IMR-90 (cell line): Measurements from ENCODE around the gene SELENOM. TPM values are rescaled to one million over a fixed set of nuclear protein-coding genes. Genes with fewer than 3 reads are reported as not detected.
A peak's percentile ranks its signal among the peaks of the same experiment; 100 is the strongest.

Experiments used
- ATAC-seq: fragments of 200-7000 bp; cut with Tn5 transposase; 2 replicates; pipeline ENCODE4 v1.9.1; 2020; ENCODE audit warnings: low read depth, mild to moderate bottlenecking, moderate library complexity
- BruUV-seq: library from RNA; stranded (reverse); fragments of 400-500 nt; replicated peaks from 2 replicates; lab custom pipeline; 2021; lab: Mats Ljungman, UMichigan
- CTCF ChIA-PET: fragments of 300-600 bp; formaldehyde crosslinking; extraction: SDS; loops from one replicate; lab custom pipeline; 2021; ENCODE audit warnings: antibody characterized with exemption; lab: Yijun Ruan, JAX
- POLR2A ChIA-PET: fragments of 300-600 bp; sonication (Branson Sonifier 250); formaldehyde crosslinking; loops from one replicate; lab custom pipeline; 2022; ENCODE audit warnings: antibody characterized with exemption; ENCODE audit not compliant: unreplicated experiment; lab: Charles Lee
- DNase-seq: peaks from one replicate; pipeline ENCODE4 v3.0.0; 2013
- H2AFZ ChIP-seq: replicated peaks from 2 replicates; pipeline ENCODE3; 2013; ENCODE audit warnings: low read length, mild to moderate bottlenecking; ENCODE audit not compliant: poor library complexity
- H2AK5ac ChIP-seq: 2 replicates; pipeline ENCODE4 v1.6.1; 2013; ENCODE audit warnings: low read depth, low read length, inconsistent platforms
- H2AK9ac ChIP-seq: replicated peaks from 2 replicates; pipeline ENCODE3; 2013; ENCODE audit warnings: mild to moderate bottlenecking, low read depth, low read length, moderate library complexity; ENCODE audit not compliant: poor library complexity
- H2BK120ac ChIP-seq: 2 replicates; pipeline ENCODE4 v1.6.1; 2013; ENCODE audit warnings: low read depth, low read length, inconsistent platforms
- H2BK15ac ChIP-seq: 3 replicates; pipeline ENCODE4 v1.6.1; 2013; ENCODE audit warnings: low read depth, low read length, inconsistent platforms
- H2BK20ac ChIP-seq: 2 replicates; pipeline ENCODE4 v1.6.1; 2013; ENCODE audit warnings: low read depth, mild to moderate bottlenecking, inconsistent platforms, low read length, moderate library complexity
- H2BK5ac ChIP-seq: 2 replicates; pipeline ENCODE4 v1.6.1; 2013; ENCODE audit warnings: mild to moderate bottlenecking, low read depth, low read length, inconsistent platforms; ENCODE audit not compliant: poor library complexity, severe bottlenecking
- H3K14ac ChIP-seq: replicated peaks from 2 replicates; pipeline ENCODE4 v1.6.1; 2013; ENCODE audit warnings: low read depth, low read length, inconsistent platforms
- H3K18ac ChIP-seq: 2 replicates; pipeline ENCODE4 v1.6.1; 2013; ENCODE audit warnings: low read depth, low read length, control low read depth
- H3K23ac ChIP-seq: 2 replicates; pipeline ENCODE4 v1.6.1; 2013; ENCODE audit warnings: low read depth, low read length, inconsistent platforms
- H3K27ac ChIP-seq: 2 replicates; pipeline ENCODE4 v1.5.1; 2013; ENCODE audit warnings: mild to moderate bottlenecking, control low read depth, low read length; ENCODE audit not compliant: insufficient read depth
- H3K27me3 ChIP-seq: 2 replicates; pipeline ENCODE4 v1.6.1; 2013; ENCODE audit warnings: low read length; ENCODE audit not compliant: control insufficient read depth, insufficient read depth
- H3K36me3 ChIP-seq: 2 replicates; pipeline ENCODE4 v1.6.1; 2013; ENCODE audit warnings: low read length, mixed read lengths; ENCODE audit not compliant: control insufficient read depth, insufficient read depth
- H3K4ac ChIP-seq: 2 replicates; pipeline ENCODE4 v1.6.1; 2013; ENCODE audit warnings: low read depth, low read length, inconsistent platforms
- H3K4me1 ChIP-seq: 2 replicates; pipeline ENCODE4 v1.6.1; 2013; ENCODE audit warnings: low read length, mixed read lengths; ENCODE audit not compliant: control insufficient read depth, insufficient read depth
- H3K4me2 ChIP-seq: 2 replicates; pipeline ENCODE4 v1.6.1; 2013; ENCODE audit warnings: low read depth, mild to moderate bottlenecking, control low read depth, low read length, moderate library complexity
- H3K4me3 ChIP-seq: 2 replicates; pipeline ENCODE4 v1.5.1; 2013; ENCODE audit warnings: low read depth, mild to moderate bottlenecking, control low read depth, low read length, moderate library complexity; ENCODE audit not compliant: insufficient read depth
- H3K56ac ChIP-seq: 2 replicates; pipeline ENCODE4 v1.6.1; 2013; ENCODE audit warnings: low read length, inconsistent platforms; ENCODE audit not compliant: insufficient read depth; ENCODE audit errors: extremely low read depth
- H3K79me1 ChIP-seq, 2 experiments: 2 replicates each; pipeline ENCODE4 v1.6.1; 2013; ENCODE audit warnings: low read length in 2 of 2, inconsistent platforms in 1 of 2, low read depth in 1 of 2
- H3K9ac ChIP-seq: 2 replicates; pipeline ENCODE4 v1.6.1; 2013; ENCODE audit warnings: low read depth, low read length, control low read depth
- H3K9me1 ChIP-seq: 2 replicates; pipeline ENCODE4 v1.6.1; 2013; ENCODE audit warnings: low read length, inconsistent platforms; ENCODE audit not compliant: insufficient read depth
- H3K9me3 ChIP-seq: 2 replicates; pipeline ENCODE4 v1.6.1; 2013; ENCODE audit warnings: low read length; ENCODE audit not compliant: control insufficient read depth, insufficient read depth
- H4K20me1 ChIP-seq: 2 replicates; pipeline ENCODE4 v1.6.1; 2013; ENCODE audit warnings: low read length, inconsistent platforms; ENCODE audit not compliant: insufficient read depth
- H4K5ac ChIP-seq: 2 replicates; pipeline ENCODE4 v1.6.1; 2013; ENCODE audit warnings: mild to moderate bottlenecking, low read depth, low read length, control low read depth
- H4K8ac ChIP-seq, 2 experiments: 2 replicates each; pipeline ENCODE4 v1.6.1; 2013; ENCODE audit warnings: low read depth in 2 of 2, low read length in 2 of 2, control low read depth in 1 of 2, inconsistent platforms in 1 of 2
- H4K91ac ChIP-seq: 2 replicates; pipeline ENCODE4 v1.6.1; 2013; ENCODE audit warnings: low read depth, low read length, inconsistent platforms; ENCODE audit not compliant: insufficient read depth
- CEBPB ChIP-seq: IDR thresholded peaks from 2 replicates; pipeline ENCODE4 v1.6.1; 2012; ENCODE audit warnings: low read depth, low read length, improper control_type of control experiment
- CHD1 ChIP-seq: IDR thresholded peaks from 2 replicates; pipeline ENCODE4 v1.6.1; 2012; ENCODE audit warnings: low read depth, low read length, improper control_type of control experiment
- MAZ ChIP-seq: IDR thresholded peaks from 2 replicates; pipeline ENCODE4 v1.6.1; 2012; ENCODE audit warnings: low read depth, mild to moderate bottlenecking, low read length, improper control_type of control experiment, moderate library complexity, borderline replicate concordance
- NFE2L2 ChIP-seq: fragments of 150-350 bp; IDR thresholded peaks from 2 replicates; pipeline ENCODE4 v1.6.1; 2016; ENCODE audit warnings: low read depth, mild to moderate bottlenecking, low read length
- RAD21 ChIP-seq: IDR thresholded peaks from 2 replicates; pipeline ENCODE4 v1.6.1; 2012; ENCODE audit warnings: low read length, improper control_type of control experiment
- RFX5 ChIP-seq: IDR thresholded peaks from 2 replicates; pipeline ENCODE4 v1.8.0; 2012; ENCODE audit warnings: low read depth, mild to moderate bottlenecking, low read length, moderate library complexity
- SMC3 ChIP-seq: fragments of 150-350 bp; IDR thresholded peaks from 2 replicates; pipeline ENCODE4 v1.6.1; 2016; ENCODE audit warnings: low read depth, mild to moderate bottlenecking, antibody characterized with exemption, low read length, moderate library complexity
- WGBS, 2 experiments: methylation state at CpG; one replicate each; pipeline versions ENCODE4 v1.1.5 to v1.1.7; 2013; ENCODE audit warnings: missing lambda C conversion rate in 2 of 2; ENCODE audit not compliant: insufficient read length in 1 of 2; ENCODE audit errors: extremely low coverage in 2 of 2; 5-methylcytosine and 5-hydroxymethylcytosine counted together
- dilution Hi-C: fragments of 300-500 bp; cut with HindIII; formaldehyde crosslinking; loops from one replicate; pipeline ENCODE4 v1.14.3; 2018; ENCODE audit warnings: low sequenced_read_pairs; ENCODE audit not compliant: unreplicated experiment
- in situ Hi-C: fragments of 300-500 bp; cut with MboI; formaldehyde crosslinking; loops from 3 replicates; pipeline ENCODE4 v1.14.3; 2019; ENCODE audit warnings: low sequenced_read_pairs, inconsistent platforms, mixed read lengths
- intact Hi-C: fragments of 100-400 bp; cut with micrococcal nuclease; formaldehyde crosslinking; loops from 2 replicates; pipeline ENCODE4 v1.10.0; 2022
- polyA plus RNA-seq, 3 experiments: library from polyadenylated mRNA; depleted of rRNA; stranded (reverse); fragments of >200 nt; gene quantifications; 2 replicates each; pipeline ENCODE4 v1.2.3, GENCODE V29; 2012; ENCODE audit warnings: low replicate concordance in 1 of 3
- total RNA-seq: library from RNA; depleted of rRNA; stranded (reverse); fragments of >200 nt; gene quantifications from 2 replicates; pipeline ENCODE4 v1.2.3, GENCODE V29; 2012
- TF ChIP-seq, protein P1 (sequence below): fragments of 150-350 bp; IDR thresholded peaks from 2 replicates; pipeline ENCODE4 v1.6.1; 2016; ENCODE audit warnings: low read depth, mild to moderate bottlenecking, low read length, moderate library complexity, borderline replicate concordance
- TF ChIP-seq, protein P2 (sequence below): fragments of 150-350 bp; IDR thresholded peaks from 2 replicates; pipeline ENCODE4 v1.6.1; 2017; ENCODE audit warnings: mild to moderate bottlenecking, antibody characterized with exemption, low read length, low read depth
- TF ChIP-seq, protein P3 (sequence below): conservative IDR thresholded peaks from 2 replicates; pipeline ENCODE4 v1.5.1; 2012; ENCODE audit warnings: mild to moderate bottlenecking, low read depth, low read length, improper control_type of control experiment

SELENOM gene
- total and polyA plus RNA-seq, 2 of the 4 experiments (the other 2 are of a cell fraction): 46.2 to 270 TPM

DNA sequence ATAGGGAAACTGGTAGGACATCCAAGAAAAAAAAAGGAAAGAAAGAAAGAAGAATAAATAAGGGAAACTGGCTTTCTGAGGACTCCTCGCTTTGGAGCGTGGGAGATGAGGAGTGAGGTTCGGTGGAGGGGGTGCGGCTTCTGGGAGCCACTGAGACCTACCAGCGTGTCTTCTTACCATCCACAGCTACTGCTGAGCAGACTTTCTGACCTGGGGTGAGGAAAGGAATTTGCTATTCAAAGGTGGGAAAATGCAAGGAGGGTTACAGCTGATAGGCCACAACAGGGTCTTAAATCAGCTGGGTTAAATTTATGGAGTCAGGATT lies 488 bp upstream of the SELENOM start:
- peak overlapping the region; percentile 35 for H3K4me3 ChIP-seq
- peak overlapping the region; percentile 92 for H3K4ac ChIP-seq
- DNase-seq: no peak
- intact Hi-C loops (loop anchor here (1.0 to 5.0 kb wide), 4 partner anchors 41 to 164 kb away; partner anchors contain the start of gene LIMK2), in situ Hi-C loops (no loop called here), dilution Hi-C loops (no loop called here)
- H3K9me1 ChIP-seq: peaks cover 12% of the 10 kb centered on the region
- peak overlapping the region; percentile 29; the same call in 1 of the 2 replicates for H3K56ac ChIP-seq
- peaks cover 18% of the 10 kb centered on the region for H4K20me1 ChIP-seq
- H3K23ac ChIP-seq: peak overlapping the region; percentile 93
- H2BK15ac ChIP-seq: peak overlapping the region; percentile 84; the same call in 1 of the 3 replicates
- peak overlapping the region; percentile 70 for H3K9ac ChIP-seq
- peak overlapping the region; percentile 88 for H4K91ac ChIP-seq
- ChIA-PET POLR2A (interaction anchor here (0.6 kb wide), 2 partner anchors 117 to 133 kb away, joined by 3 to 10 read pairs; no protein-coding TSS in a partner anchor), CTCF (interaction anchor here (0.7 to 2.0 kb wide), 16 partner anchors 9 to 413 kb away, joined by 3 to 12 read pairs (median 4); partner anchors contain the start of gene OSBP2)
- no peaks in the 10 kb centered on the region for H3K27me3 ChIP-seq
- H3K14ac ChIP-seq: peak overlapping the region; percentile 91
- ATAC-seq: no peak; the same call in 1 of the 2 replicates
- H3K27ac ChIP-seq: peak overlapping the region; percentile 66
- peak overlapping the region; percentile 94 for H2AFZ ChIP-seq
- no TSS peak for BruUV-seq
- H3K18ac ChIP-seq: peak overlapping the region; percentile 34; the same call in 1 of the 2 replicates
- WGBS, 2 experiments: no CpG with 5 or more reads among the region's 5 CpGs
- H2AK9ac ChIP-seq: peak overlapping the region; percentile 70
- peaks cover 15 to 46% of the 10 kb centered on the region in 2 experiments; a peak in 3 of 4 replicates for H3K79me1 ChIP-seq
- no peak for TF ChIP-seq RAD21
- no peak for TF ChIP-seq MAZ
- TF ChIP-seq, protein P1, sequence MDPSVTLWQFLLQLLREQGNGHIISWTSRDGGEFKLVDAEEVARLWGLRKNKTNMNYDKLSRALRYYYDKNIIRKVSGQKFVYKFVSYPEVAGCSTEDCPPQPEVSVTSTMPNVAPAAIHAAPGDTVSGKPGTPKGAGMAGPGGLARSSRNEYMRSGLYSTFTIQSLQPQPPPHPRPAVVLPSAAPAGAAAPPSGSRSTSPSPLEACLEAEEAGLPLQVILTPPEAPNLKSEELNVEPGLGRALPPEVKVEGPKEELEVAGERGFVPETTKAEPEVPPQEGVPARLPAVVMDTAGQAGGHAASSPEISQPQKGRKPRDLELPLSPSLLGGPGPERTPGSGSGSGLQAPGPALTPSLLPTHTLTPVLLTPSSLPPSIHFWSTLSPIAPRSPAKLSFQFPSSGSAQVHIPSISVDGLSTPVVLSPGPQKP: no peak
- no peak for TF ChIP-seq NFE2L2
- no peak for TF ChIP-seq CHD1
- no peak for TF ChIP-seq SMC3
- no peak for TF ChIP-seq RFX5
- TF ChIP-seq, protein P2, sequence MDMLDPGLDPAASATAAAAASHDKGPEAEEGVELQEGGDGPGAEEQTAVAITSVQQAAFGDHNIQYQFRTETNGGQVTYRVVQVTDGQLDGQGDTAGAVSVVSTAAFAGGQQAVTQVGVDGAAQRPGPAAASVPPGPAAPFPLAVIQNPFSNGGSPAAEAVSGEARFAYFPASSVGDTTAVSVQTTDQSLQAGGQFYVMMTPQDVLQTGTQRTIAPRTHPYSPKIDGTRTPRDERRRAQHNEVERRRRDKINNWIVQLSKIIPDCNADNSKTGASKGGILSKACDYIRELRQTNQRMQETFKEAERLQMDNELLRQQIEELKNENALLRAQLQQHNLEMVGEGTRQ: no peak
- TF ChIP-seq CEBPB: no peak
- TF ChIP-seq, protein P3, sequence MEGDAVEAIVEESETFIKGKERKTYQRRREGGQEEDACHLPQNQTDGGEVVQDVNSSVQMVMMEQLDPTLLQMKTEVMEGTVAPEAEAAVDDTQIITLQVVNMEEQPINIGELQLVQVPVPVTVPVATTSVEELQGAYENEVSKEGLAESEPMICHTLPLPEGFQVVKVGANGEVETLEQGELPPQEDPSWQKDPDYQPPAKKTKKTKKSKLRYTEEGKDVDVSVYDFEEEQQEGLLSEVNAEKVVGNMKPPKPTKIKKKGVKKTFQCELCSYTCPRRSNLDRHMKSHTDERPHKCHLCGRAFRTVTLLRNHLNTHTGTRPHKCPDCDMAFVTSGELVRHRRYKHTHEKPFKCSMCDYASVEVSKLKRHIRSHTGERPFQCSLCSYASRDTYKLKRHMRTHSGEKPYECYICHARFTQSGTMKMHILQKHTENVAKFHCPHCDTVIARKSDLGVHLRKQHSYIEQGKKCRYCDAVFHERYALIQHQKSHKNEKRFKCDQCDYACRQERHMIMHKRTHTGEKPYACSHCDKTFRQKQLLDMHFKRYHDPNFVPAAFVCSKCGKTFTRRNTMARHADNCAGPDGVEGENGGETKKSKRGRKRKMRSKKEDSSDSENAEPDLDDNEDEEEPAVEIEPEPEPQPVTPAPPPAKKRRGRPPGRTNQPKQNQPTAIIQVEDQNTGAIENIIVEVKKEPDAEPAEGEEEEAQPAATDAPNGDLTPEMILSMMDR: no peak
- no peaks in the 10 kb centered on the region for H3K9me3 ChIP-seq
- no peak overlapping the region for H2BK20ac ChIP-seq
- H2BK5ac ChIP-seq: peak overlapping the region; percentile 72
- peak overlapping the region; percentile 85 for H3K4me2 ChIP-seq
- peaks cover 33% of the 10 kb centered on the region for H3K4me1 ChIP-seq
- H2AK5ac ChIP-seq: no peak overlapping the region
- peaks cover 28% of the 10 kb centered on the region for H3K36me3 ChIP-seq
- peak overlapping the region; percentile 55; the same call in 1 of the 2 replicates for H4K5ac ChIP-seq
- peak overlapping the region; percentile 85 for H2BK120ac ChIP-seq
- H4K8ac ChIP-seq: peak overlapping the region; percentile 50 to 93
